Stimulated activated CD4-positive, alpha-beta T cell treated with anti-CD3 and anti-CD28 coated beads, Interleukin-4, amount 100 ng/mL, for 4 hours (primary cell): ENCODE measurements around the gene TSSK2.

Experiments
- DNase-seq, 2 experiments: peaks; one replicate each; pipeline ENCODE4 v3.0.0-alpha.2; 2020

TSSK2 gene

GRCh38 chr22:19106886-19107729, 24.0 kb upstream of the TSSK2 start:
- DNase-seq = no peak

- no peak for DNase-seq
Observed at GRCh38 chr22:19107730-19108074, 23.4 kb upstream of the TSSK2 start.

DNA sequence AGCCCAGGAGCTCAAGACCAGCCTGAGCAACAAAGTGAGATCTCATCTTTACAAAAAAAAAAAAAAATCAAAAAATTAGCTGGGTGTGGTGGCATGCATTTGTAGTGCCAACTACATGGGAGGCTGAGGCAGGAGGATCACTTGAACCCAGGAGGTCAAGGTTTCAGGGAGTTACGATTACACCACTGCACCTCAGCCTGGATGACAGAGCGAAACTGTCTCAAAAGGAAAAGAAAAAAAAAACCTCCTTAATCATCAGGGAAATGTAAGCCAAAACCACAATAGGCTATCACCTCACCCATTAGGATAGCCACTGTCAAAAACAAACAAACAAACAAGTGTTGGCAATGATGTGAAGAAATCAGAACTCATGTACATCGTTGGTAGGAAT, 22.3 kb upstream of the TSSK2 start:
- DNase-seq = no peak

DNA sequence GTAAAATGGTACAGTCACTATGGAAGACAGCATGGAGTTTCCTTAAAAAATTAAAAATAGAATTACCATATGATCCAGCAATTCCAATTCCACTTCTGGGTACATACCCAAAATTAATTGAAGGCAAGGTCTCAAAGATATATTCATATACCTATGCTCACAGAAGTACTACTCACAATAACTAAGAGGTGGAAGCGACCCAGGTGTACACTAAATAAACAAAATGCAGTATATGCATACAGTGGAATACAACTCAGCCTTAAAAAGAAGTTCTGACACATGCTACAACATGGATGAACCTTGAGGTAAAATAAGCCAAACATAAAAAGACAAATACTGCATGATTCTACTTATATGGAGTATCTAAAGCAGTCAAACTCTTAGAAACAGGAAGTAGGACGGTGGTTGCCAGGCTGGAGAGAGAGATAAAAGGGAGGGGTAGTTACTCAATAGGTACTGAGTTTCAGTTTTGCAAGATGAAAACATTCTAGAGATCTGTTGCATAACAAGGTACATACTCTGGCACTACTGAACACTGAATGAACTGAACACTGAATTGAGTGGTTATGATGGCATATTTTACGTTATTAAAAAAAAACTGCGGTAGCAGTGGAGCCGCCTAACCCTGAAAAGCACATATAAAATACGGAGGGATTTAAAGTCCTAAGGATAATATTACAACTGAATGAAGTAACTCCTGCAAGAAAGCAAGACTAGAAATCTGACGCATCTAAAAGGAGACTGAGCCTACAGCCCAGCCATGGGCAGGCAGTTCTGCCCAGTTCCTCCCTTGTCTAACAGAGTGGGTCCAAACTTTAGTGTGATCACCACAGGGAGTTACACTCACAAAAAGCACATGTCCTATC, 21.7 kb upstream of the TSSK2 start:
- DNase-seq = peak; percentile 19 to 46

- DNase-seq = no peak
Observed at GRCh38 chr22:19110064-19110458, 21.0 kb upstream of the TSSK2 start.

GRCh38 chr22:19110646-19111045, 20.5 kb upstream of the TSSK2 start:
- DNase-seq = no peak

GRCh38 chr22:19111140-19111539, 20.0 kb upstream of the TSSK2 start:
- no peak for DNase-seq

DNA sequence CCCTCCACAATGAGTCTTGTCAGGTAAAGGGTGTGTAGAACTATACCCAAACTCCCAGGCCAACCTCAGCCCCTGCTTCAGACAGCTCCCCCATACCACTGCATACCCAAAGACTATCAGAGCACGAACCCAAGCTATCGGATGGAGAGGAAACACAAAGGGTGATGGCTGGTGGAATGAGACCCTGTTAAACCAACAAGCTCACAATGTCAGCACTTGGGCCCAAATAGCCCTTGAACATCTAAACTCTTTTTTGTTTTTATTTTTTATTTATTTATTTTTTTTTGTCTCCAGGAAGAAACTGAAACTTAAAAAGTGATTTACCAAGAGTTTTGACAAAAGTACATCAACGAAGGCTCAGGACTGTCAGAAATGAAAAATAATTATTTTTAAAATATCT, 19.5 kb upstream of the TSSK2 start:
- no peak for DNase-seq

GRCh38 chr22:19113429-19113828, 17.7 kb upstream of the TSSK2 start:
- DNase-seq = no peak

GRCh38 chr22:19114984-19115552, 16.0 kb upstream of the TSSK2 start:
- no peak for DNase-seq

DNA sequence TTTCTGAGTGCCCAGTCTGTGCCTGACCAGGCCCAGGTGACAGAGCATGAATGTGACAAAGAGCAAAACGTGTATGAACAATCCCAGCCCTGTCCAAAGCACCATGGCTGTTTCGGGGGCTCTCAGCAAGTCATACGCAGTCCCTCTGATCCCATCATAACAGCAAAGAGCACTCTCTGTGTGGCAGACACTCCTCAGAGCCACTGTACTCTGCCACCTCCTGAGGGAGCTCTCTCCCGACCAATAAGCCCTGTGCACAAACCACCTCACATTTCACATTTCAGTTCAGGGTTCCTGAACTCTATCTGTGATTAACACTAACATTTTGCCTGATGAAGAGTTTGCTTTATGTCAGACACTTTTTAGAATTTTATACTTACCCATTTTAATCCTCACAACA, 15.5 kb upstream of the TSSK2 start:
- no peak for DNase-seq

DNA sequence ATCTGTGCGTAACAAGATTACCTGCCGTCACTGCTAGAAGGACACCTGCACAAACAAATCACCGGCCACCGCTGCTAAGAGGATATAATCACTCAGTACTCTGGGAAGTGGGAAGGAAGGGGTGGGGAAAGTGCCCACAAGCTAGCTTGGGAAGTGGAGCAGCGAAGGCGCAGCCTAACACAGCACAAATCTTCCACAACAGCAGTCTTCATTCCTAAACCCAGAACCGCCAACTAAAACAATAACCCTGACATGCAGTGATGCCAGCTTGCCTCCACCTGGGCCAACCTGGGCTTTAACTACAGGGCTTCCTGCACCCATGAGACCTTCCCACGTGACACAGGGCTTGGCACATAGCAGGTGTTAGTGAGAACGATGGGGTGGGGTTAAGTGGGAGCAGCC, 14.0 kb upstream of the TSSK2 start:
- no peak for DNase-seq

DNA sequence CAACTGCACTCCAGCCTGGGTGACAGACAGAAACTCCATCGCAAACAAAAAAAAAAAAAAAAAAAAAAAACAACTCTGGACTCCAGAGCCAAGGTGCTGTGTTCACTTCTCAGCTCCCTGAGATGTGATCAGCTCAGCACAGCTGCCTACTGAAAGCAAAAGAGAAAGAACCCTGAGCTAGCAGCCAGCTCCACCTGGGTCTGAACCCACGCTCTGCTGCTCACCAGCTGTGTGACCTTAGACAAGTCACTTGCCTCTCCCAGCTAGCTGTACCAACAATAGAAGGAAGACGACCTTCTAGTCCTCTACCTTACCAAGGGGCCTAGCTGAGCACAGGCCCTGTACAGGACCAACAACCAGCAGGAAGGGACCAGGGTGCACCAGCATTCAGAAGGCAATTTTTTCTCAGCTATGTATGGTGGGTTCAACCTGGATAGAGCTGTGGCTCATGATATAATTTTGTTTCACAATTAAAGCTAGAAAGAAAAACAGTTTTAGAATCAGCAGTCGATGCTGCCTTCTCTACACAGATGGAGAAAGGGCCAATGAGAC, 12.7 kb upstream of the TSSK2 start:
- DNase-seq = peak; percentile 30 to 40

- no peak for DNase-seq
Observed at GRCh38 chr22:19119949-19120348, 11.2 kb upstream of the TSSK2 start.

DNA sequence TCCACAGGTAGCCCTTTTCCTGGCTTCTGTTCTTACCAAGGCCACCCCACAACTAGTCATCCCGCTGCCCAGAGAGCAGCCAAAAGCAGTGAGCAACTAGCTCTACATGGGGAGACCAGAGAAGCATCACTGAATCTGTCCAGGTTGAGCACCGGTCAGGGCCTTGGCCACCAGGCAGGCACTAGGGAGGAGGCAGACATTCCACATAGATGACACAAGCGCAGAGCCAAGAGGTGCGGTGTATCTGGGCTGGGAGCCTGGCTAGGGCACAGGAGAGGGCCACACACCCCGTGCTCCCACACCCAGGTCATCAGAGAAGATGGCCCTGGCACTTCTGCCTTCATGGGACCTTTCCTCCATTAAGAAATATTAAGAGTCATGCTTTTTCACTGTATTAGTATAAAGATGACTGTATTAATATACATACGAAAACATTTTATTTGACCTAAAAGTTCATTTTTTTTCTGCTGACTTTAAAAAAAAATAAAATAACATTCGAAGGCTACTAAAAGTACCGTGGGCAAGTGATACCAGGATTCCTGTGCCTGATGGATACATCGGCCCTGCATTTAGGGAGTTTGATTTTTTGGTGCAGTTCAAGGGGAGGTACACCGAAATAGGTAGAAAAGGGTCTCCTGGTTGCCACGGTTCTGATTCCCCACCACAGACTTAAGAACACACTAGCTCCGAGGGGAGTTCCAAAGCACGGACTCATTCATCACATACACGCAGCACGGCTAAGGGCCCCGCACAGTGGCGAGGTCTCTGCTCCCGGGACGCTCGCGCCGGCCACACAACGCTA, 10.1 kb upstream of the TSSK2 start:
- peak in 1 of 2 experiments; percentile 15 for DNase-seq

DNA sequence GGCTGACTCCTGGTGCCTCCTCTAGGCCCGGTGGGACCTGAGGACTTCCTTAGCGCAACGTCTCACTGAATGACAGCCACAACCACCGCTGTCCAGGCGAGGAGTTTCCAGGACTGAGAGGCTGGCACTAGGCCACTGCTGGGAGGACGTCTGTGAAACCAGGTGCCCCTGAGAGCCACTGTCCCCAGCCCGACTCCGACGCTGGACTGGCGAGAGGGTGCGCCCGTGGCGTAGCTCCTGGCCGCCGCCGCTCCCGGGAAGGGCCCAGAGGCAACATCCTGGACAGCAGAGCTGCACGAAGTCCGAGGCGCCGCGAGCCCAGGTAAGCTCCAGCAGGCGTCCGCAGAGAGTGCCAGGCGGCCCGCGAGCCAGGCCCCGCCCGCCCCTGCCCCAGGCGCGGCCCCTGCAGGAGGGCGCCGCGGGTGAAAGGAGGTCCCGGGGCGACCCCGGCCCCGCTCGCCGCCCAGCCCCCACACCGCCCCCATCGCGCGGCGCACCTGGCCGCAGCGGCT, 9.4 kb upstream of the TSSK2 start:
- DNase-seq = peak in 1 of 2 experiments; percentile 29

GRCh38 chr22:19122143-19122751, 8.9 kb upstream of the TSSK2 start, which contains the start of gene DGCR2:
DGCR2 (minus strand) TSS chr22:19122412; CDS start chr22:19122206, 206 bp downstream.
- peak; percentile 94 to 97 for DNase-seq

- no peak for DNase-seq
Observed at GRCh38 chr22:19122752-19123492, 8.2 kb upstream of the TSSK2 start.

GRCh38 chr22:19123936-19124335, 7.2 kb upstream of the TSSK2 start:
- DNase-seq = no peak

- DNase-seq = no peak
Observed at GRCh38 chr22:19124377-19124776, 6.7 kb upstream of the TSSK2 start.

- no peak for DNase-seq
Observed at GRCh38 chr22:19125011-19125410, 6.1 kb upstream of the TSSK2 start.
